ENCODE results near the gene LRRFIP2.

The LRRFIP2 gene

GRCh38 chr3:37155782-37156181 lies 18.6 kb downstream of the LRRFIP2 start:
- Histone ChIP-seq H3K4me1 (ENCODE audit: low read length) (no peaks in the 10 kb centered on the region), H3K27ac (ENCODE audit: low read length) (no peak overlapping the region), H3F3A (ENCODE audit: insufficient read depth, low read length) (no peaks in the 10 kb centered on the region), H3K79me2 (ENCODE audit: low read length) (0 out of 2 replicates have a peak, but pooled peaks cover 7% of the 10 kb centered on the region), H3K9ac (ENCODE audit: low read length) (no peak overlapping the region), H3K9me2 (replicated peaks; ENCODE audit: insufficient read depth, low read length) (no peaks in the 10 kb centered on the region), H3K9me3 (replicated peaks; ENCODE audit: insufficient read depth, low read length) (no peaks in the 10 kb centered on the region), H3K4me3 (ENCODE audit: low read length) (no peak overlapping the region), H3K36me3 (replicated peaks; ENCODE audit: insufficient read depth, low read length) (0 out of 2 replicates have a peak, but pooled peaks cover 3% of the 10 kb centered on the region), H3K4me2 (ENCODE audit: low read depth, low read length) (no peak overlapping the region), H2AFZ (ENCODE audit: low read length) (no peak overlapping the region), H4K20me1 (ENCODE audit: insufficient read depth, low read length) (no peaks in the 10 kb centered on the region), H3K27me3 (replicated peaks; ENCODE audit: insufficient read depth, low read length) (no peaks in the 10 kb centered on the region)
- no peak for DNase-seq
- TF ChIP-seq EZH2phosphoT487 (IDR thresholded peaks at IDR 0.05; ENCODE audit: low read length) (no peak), EZH2 (optimal IDR thresholded peaks at IDR 0.05; ENCODE audit: low read depth, low read length) (no peak), CTCF (IDR thresholded peaks at IDR 0.05; ENCODE audit: low read length) (no peak)

GRCh38 chr3:37154668-37155314 lies 19.6 kb downstream of the LRRFIP2 start:
- Histone ChIP-seq H4K20me1 (ENCODE audit: insufficient read depth, low read length) (no peaks in the 10 kb centered on the region), H2AFZ (ENCODE audit: low read length) (no peak overlapping the region), H3K36me3 (replicated peaks; ENCODE audit: insufficient read depth, low read length) (0 out of 2 replicates have a peak, but pooled peaks cover 3% of the 10 kb centered on the region), H3K9me3 (replicated peaks; ENCODE audit: insufficient read depth, low read length) (no peaks in the 10 kb centered on the region), H3K27me3 (replicated peaks; ENCODE audit: insufficient read depth, low read length) (no peaks in the 10 kb centered on the region), H3F3A (ENCODE audit: insufficient read depth, low read length) (no peaks in the 10 kb centered on the region), H3K9ac (ENCODE audit: low read length) (no peak overlapping the region), H3K4me2 (ENCODE audit: low read depth, low read length) (no peak overlapping the region), H3K4me3 (ENCODE audit: low read length) (no peak overlapping the region), H3K4me1 (ENCODE audit: low read length) (no peaks in the 10 kb centered on the region), H3K9me2 (replicated peaks; ENCODE audit: insufficient read depth, low read length) (no peaks in the 10 kb centered on the region), H3K27ac (ENCODE audit: low read length) (no peak overlapping the region), H3K79me2 (ENCODE audit: low read length) (0 out of 2 replicates have a peak, but pooled peaks cover 6% of the 10 kb centered on the region)
- no peak for DNase-seq
- TF ChIP-seq EZH2 (optimal IDR thresholded peaks at IDR 0.05; ENCODE audit: low read depth, low read length) (no peak), EZH2phosphoT487 (IDR thresholded peaks at IDR 0.05; ENCODE audit: low read length) (no peak), CTCF (IDR thresholded peaks at IDR 0.05; ENCODE audit: low read length) (no peak)

GRCh38 chr3:37150621-37151020 lies 23.8 kb downstream of the LRRFIP2 start:
- no peak for TF ChIP-seq EZH2phosphoT487 (IDR thresholded peaks at IDR 0.05; ENCODE audit: low read length)
- no peak for TF ChIP-seq EZH2 (optimal IDR thresholded peaks at IDR 0.05; ENCODE audit: low read depth, low read length)
- no peak for TF ChIP-seq CTCF (IDR thresholded peaks at IDR 0.05; ENCODE audit: low read length)
- Histone ChIP-seq H2AFZ (ENCODE audit: low read length) (no peak overlapping the region), H3K4me1 (ENCODE audit: low read length) (peaks cover 11% of the 10 kb centered on the region; the same call in 1 of the 2 replicates), H3K9ac (ENCODE audit: low read length) (no peak overlapping the region), H3K36me3 (replicated peaks; ENCODE audit: insufficient read depth, low read length) (peaks cover 10% of the 10 kb centered on the region; the same call in 1 of the 2 replicates), H4K20me1 (ENCODE audit: insufficient read depth, low read length) (no peaks in the 10 kb centered on the region), H3K4me3 (ENCODE audit: low read length) (no peak overlapping the region), H3F3A (ENCODE audit: insufficient read depth, low read length) (no peaks in the 10 kb centered on the region), H3K27me3 (replicated peaks; ENCODE audit: insufficient read depth, low read length) (no peaks in the 10 kb centered on the region), H3K27ac (ENCODE audit: low read length) (no peak overlapping the region), H3K4me2 (ENCODE audit: low read depth, low read length) (no peak overlapping the region), H3K79me2 (ENCODE audit: low read length) (no peaks in the 10 kb centered on the region), H3K9me3 (replicated peaks; ENCODE audit: insufficient read depth, low read length) (no peaks in the 10 kb centered on the region), H3K9me2 (replicated peaks; ENCODE audit: insufficient read depth, low read length) (no peaks in the 10 kb centered on the region)
- no peak for DNase-seq

Data from MM.1S (cell line).